Loucy (cell line): ENCODE data around the gene GGA3.

Experiments used
- H2AFZ ChIP-seq: fragments of 200-600 bp; sonication (generic); 2 replicates; pipeline ENCODE4 v1.6.0; 2016; ENCODE audit warnings: antibody characterized with exemption, mild to moderate bottlenecking, low read length, moderate library complexity
- H3F3A ChIP-seq: fragments of 200-600 bp; 2 replicates; pipeline ENCODE4 v1.6.0; 2016; ENCODE audit warnings: antibody characterized with exemption, low read depth, mild to moderate bottlenecking
- H3K27me3 ChIP-seq: fragments of 200-600 bp; sonication (generic); 2 replicates; pipeline ENCODE4 v1.6.1; 2014; ENCODE audit warnings: low read length, mild to moderate bottlenecking; ENCODE audit not compliant: insufficient read depth, poor library complexity, severe bottlenecking
- H3K36me3 ChIP-seq: fragments of 200-600 bp; sonication (generic); 2 replicates; pipeline ENCODE4 v1.6.1; 2016; ENCODE audit warnings: low read length; ENCODE audit not compliant: insufficient read depth
- H3K4me1 ChIP-seq: fragments of 200-600 bp; sonication (generic); 2 replicates; pipeline ENCODE4 v1.5.1; 2014; ENCODE audit warnings: low read length, mild to moderate bottlenecking; ENCODE audit not compliant: insufficient read depth, poor library complexity, severe bottlenecking
- H3K4me2 ChIP-seq: fragments of 200-600 bp; sonication (generic); 2 replicates; pipeline ENCODE4 v1.6.0; 2014; ENCODE audit warnings: antibody characterized with exemption, low read length, low read depth, mild to moderate bottlenecking; ENCODE audit not compliant: poor library complexity, severe bottlenecking
- H3K4me3 ChIP-seq: fragments of 200-600 bp; sonication (generic); 2 replicates; pipeline ENCODE4 v1.5.1; 2014; ENCODE audit warnings: low read length, mild to moderate bottlenecking, mixed read lengths; ENCODE audit not compliant: poor library complexity, severe bottlenecking
- H3K79me2 ChIP-seq: fragments of 200-600 bp; sonication (generic); 2 replicates; pipeline ENCODE4 v1.6.1; 2014; ENCODE audit warnings: low read length; ENCODE audit not compliant: insufficient read depth
- H3K9ac ChIP-seq: fragments of 200-600 bp; sonication (generic); 2 replicates; pipeline ENCODE4 v1.6.0; 2014; ENCODE audit warnings: mild to moderate bottlenecking, low read depth, low read length, moderate library complexity; ENCODE audit not compliant: poor library complexity, severe bottlenecking
- H3K9me2 ChIP-seq: fragments of 200-600 bp; sonication (generic); replicated peaks from 2 replicates; pipeline ENCODE4 v1.6.1; 2016; ENCODE audit warnings: low read depth, low read length, mixed read lengths
- H3K9me3 ChIP-seq: fragments of 200-600 bp; sonication (generic); 2 replicates; pipeline ENCODE4 v1.6.1; 2014; ENCODE audit warnings: mild to moderate bottlenecking, antibody characterized with exemption, low read length, low read depth; ENCODE audit not compliant: insufficient read depth
- H4K20me1 ChIP-seq: fragments of 200-600 bp; sonication (generic); 2 replicates; pipeline ENCODE4 v1.6.0; 2014; ENCODE audit warnings: antibody characterized with exemption, low read length, mild to moderate bottlenecking; ENCODE audit not compliant: insufficient read depth, poor library complexity, severe bottlenecking
- EZH2phosphoT487 ChIP-seq: fragments of 200-600 bp; IDR thresholded peaks from 2 replicates; pipeline ENCODE4 v1.6.1; 2018; ENCODE audit warnings: antibody characterized with exemption, mild to moderate bottlenecking, moderate library complexity, borderline replicate concordance
- TF ChIP-seq, protein P1 (sequence below): fragments of 200-600 bp; sonication (generic); conservative IDR thresholded peaks from 2 replicates; pipeline ENCODE4 v1.5.1; 2014; ENCODE audit warnings: mild to moderate bottlenecking, antibody characterized with exemption, low read length

The GGA3 gene

DNA sequence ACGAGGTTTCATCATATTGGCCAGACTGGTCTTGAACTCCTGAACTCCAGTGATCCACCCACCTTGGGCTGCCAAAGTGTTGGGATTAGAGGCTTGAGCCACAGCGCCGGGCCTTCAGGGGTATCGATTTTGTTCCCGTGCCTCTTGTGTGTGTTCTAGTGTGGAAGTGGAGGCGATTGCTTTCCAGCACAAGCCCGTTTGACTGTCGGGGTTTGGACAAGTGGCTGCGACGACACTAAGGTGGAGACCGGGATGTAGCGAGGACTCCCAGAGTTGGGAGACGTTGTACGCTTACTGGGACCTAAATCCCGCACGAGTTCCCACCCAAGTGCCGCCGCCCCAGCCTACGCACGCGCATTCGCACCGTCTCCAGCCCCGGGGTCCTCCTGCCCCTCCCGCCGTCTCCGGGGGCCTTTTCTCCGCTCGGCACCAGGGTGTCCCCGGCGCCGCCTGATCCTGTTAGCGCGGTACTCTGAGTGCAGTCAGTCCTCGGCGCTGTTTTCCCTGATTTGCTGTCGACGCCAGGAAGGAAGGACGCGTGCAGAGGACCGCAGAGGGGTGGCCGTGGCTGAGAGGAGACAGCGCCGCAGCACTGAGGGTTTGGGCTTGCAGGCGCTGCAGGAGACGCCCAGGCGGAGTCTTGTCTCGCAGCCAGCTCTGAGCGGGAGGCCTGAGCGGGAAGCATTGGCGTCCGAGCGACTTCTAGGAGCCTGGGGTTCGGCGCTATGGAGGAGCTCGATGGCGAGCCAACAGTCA lies 56.2 kb downstream of the GGA3 start, which contains the start of gene NUP85:
Gene NUP85, plus strand, starts transcription at position 643 of the 756 bp plus-strand sequence. Its CDS starts 83 bp downstream, at position 726.
- H4K20me1 ChIP-seq: peaks cover 15% of the 10 kb centered on the region
- peak within 1 kb of the TSS; percentile 93 for H3K4me2 ChIP-seq
- H2AFZ ChIP-seq: peak within 1 kb of the TSS; percentile 99
- H3K9ac ChIP-seq: peak within 1 kb of the TSS; percentile 96
- H3K4me1 ChIP-seq: peaks cover 23% of the 10 kb centered on the region
- no peak for TF ChIP-seq EZH2phosphoT487
- H3K9me2 ChIP-seq: no peaks in the 10 kb centered on the region
- no peaks in the 10 kb centered on the region for H3K9me3 ChIP-seq
- H3K79me2 ChIP-seq: peaks cover 58% of the 10 kb centered on the region
- H3F3A ChIP-seq: no peaks in the 10 kb centered on the region
- no peaks in the 10 kb centered on the region for H3K27me3 ChIP-seq
- H3K36me3 ChIP-seq: peaks cover 7% of the 10 kb centered on the region; the same call in 1 of the 2 replicates
- H3K4me3 ChIP-seq: peak within 1 kb of the TSS; percentile 89

DNA sequence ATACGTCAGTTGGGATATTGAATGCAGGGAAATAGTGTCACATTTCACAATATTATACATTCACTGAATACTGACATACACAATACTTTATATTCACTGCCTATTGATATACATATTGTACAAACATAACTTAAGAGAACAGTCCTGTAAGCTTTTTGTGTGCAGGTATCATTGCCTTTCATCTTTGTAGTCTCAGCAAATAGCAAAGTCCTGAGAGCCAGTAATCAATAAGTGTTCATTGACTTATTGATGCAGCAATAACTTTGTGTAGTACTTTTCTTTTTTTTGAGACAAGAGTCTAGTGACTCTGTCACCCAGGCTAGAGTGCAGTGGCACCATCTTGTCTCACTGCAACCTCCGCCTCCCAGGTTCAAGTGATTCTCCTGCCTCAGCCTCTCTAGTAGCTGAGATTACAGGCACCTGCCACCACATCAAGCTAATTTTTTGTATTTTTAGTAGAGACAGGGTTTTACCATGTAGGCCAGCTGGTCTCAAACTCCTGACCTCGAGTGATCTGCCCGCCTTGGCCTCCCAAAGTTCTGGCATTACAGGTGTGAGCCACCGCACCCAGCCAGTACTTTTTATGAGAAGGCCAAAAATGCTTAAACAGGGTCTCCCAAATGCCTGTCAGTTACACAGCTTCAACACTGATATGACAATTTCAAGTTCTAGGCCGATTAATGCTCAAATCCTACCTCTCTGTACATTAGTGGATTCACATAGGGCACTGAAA lies 61.4 kb downstream of the GGA3 start:
- TF ChIP-seq EZH2phosphoT487: no peak
- TF ChIP-seq, protein P1, sequence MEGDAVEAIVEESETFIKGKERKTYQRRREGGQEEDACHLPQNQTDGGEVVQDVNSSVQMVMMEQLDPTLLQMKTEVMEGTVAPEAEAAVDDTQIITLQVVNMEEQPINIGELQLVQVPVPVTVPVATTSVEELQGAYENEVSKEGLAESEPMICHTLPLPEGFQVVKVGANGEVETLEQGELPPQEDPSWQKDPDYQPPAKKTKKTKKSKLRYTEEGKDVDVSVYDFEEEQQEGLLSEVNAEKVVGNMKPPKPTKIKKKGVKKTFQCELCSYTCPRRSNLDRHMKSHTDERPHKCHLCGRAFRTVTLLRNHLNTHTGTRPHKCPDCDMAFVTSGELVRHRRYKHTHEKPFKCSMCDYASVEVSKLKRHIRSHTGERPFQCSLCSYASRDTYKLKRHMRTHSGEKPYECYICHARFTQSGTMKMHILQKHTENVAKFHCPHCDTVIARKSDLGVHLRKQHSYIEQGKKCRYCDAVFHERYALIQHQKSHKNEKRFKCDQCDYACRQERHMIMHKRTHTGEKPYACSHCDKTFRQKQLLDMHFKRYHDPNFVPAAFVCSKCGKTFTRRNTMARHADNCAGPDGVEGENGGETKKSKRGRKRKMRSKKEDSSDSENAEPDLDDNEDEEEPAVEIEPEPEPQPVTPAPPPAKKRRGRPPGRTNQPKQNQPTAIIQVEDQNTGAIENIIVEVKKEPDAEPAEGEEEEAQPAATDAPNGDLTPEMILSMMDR: no peak
- Histone ChIP-seq H3K4me2 (no peak overlapping the region), H3K79me2 (peaks cover 9% of the 10 kb centered on the region), H3K36me3 (no peaks in the 10 kb centered on the region), H3K9me3 (no peaks in the 10 kb centered on the region), H3K9ac (no peak overlapping the region), H3F3A (no peaks in the 10 kb centered on the region), H2AFZ (no peak overlapping the region), H4K20me1 (no peaks in the 10 kb centered on the region), H3K4me1 (peaks cover 9% of the 10 kb centered on the region), H3K9me2 (no peaks in the 10 kb centered on the region), H3K27me3 (no peaks in the 10 kb centered on the region), H3K4me3 (no peak overlapping the region)

DNA sequence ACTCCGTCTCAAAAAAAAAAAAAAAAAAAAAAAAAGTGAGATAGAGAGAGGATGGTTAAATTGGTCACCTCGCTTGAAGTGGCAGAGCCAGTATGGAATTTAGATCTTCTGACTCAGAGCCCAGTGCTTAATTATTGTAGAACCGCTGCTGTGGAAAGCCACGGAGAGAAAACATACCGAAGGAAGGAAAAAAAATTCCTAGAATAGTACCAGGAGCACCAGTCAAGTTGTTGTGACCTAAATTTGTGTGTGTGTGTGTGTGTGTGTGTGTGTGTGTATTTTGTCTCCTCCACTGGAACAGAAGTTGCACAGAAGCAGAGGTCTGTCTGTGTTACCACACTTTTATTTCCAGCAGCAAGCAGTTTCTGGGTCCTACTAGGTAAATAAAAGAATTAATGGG lies 66.5 kb downstream of the GGA3 start:
- H3K4me1 ChIP-seq: no peaks in the 10 kb centered on the region
- no peaks in the 10 kb centered on the region for H3K9me2 ChIP-seq
- H4K20me1 ChIP-seq: no peaks in the 10 kb centered on the region
- H3K36me3 ChIP-seq: no peaks in the 10 kb centered on the region
- TF ChIP-seq, protein P1: no peak
- TF ChIP-seq EZH2phosphoT487: no peak
- H3K79me2 ChIP-seq: no peaks in the 10 kb centered on the region
- no peaks in the 10 kb centered on the region for H3F3A ChIP-seq
- H3K27me3 ChIP-seq: no peaks in the 10 kb centered on the region
- H3K9ac ChIP-seq: no peak overlapping the region
- H3K9me3 ChIP-seq: no peaks in the 10 kb centered on the region
- no peak overlapping the region for H3K4me2 ChIP-seq
- H2AFZ ChIP-seq: no peak overlapping the region
- H3K4me3 ChIP-seq: no peak overlapping the region
